SK-N-SH treated with all-trans-retinoic acid at 6 μM for 48 hours (cell line): ENCODE measurements around the gene SERPINB8.
A peak's percentile ranks its signal among the peaks of the same experiment; 100 is the strongest.

ENCODE experiments used
- ATAC-seq: fragments of 200-7000 bp; cut with Tn5 transposase; 3 replicates; pipeline ENCODE4 v1.9.1; 2020; ENCODE audit warnings: mild to moderate bottlenecking, moderate library complexity
- ARNTL ChIP-seq: fragments of 450-650 bp; formaldehyde crosslinking; IDR thresholded peaks from 2 replicates; pipeline ENCODE4 v1.5.0; 2020; ENCODE audit warnings: low read depth, mild to moderate bottlenecking, moderate library complexity, borderline replicate concordance
- CSDC2 ChIP-seq: fragments of 250-450 bp; sonication (Bioruptor Pico); IDR thresholded peaks from 2 replicates; pipeline ENCODE4 v1.5.0; 2020; ENCODE audit warnings: mild to moderate bottlenecking, moderate library complexity
- ESRRG ChIP-seq: fragments of 250-450 bp; sonication (Bioruptor Pico); IDR thresholded peaks from 2 replicates; pipeline ENCODE4 v1.6.1; 2021; ENCODE audit warnings: mild to moderate bottlenecking
- GLIS3 ChIP-seq: fragments of 250-450 bp; sonication (Bioruptor Pico); IDR thresholded peaks from 2 replicates; pipeline ENCODE4 v1.5.0; 2020; ENCODE audit warnings: mild to moderate bottlenecking, moderate library complexity
- ISL1 ChIP-seq: fragments of 250-450 bp; sonication (Bioruptor Pico); IDR thresholded peaks from 2 replicates; pipeline ENCODE4 v2.1.2; 2022; ENCODE audit warnings: mild to moderate bottlenecking, moderate library complexity
- OSR1 ChIP-seq: fragments of 250-450 bp; sonication (Bioruptor Pico); IDR thresholded peaks from 2 replicates; pipeline ENCODE4 v1.8.0; 2022; ENCODE audit warnings: moderate library complexity, mild to moderate bottlenecking, inconsistent platforms
- PATZ1 ChIP-seq: fragments of 250-450 bp; sonication (Bioruptor Pico); IDR thresholded peaks from 2 replicates; pipeline ENCODE4 v1.8.0; 2020; ENCODE audit warnings: mild to moderate bottlenecking, moderate library complexity, borderline replicate concordance
- PPARA ChIP-seq: fragments of 250-450 bp; sonication (Bioruptor Pico); IDR thresholded peaks from 2 replicates; pipeline ENCODE4 v1.5.0; 2020; ENCODE audit warnings: mild to moderate bottlenecking, borderline replicate concordance
- RARB ChIP-seq: fragments of 250-450 bp; sonication (Bioruptor Pico); IDR thresholded peaks from 2 replicates; pipeline ENCODE4 v1.8.0; 2021; ENCODE audit warnings: mild to moderate bottlenecking, moderate library complexity
- SNAI2 ChIP-seq: fragments of 250-450 bp; sonication (Bioruptor Pico); IDR thresholded peaks from 2 replicates; pipeline ENCODE4 v1.5.0; 2020; ENCODE audit warnings: mild to moderate bottlenecking, moderate library complexity
- TCF4 ChIP-seq: fragments of 250-450 bp; sonication (Bioruptor Pico); IDR thresholded peaks from 2 replicates; pipeline ENCODE4 v1.8.0; 2021; ENCODE audit warnings: mild to moderate bottlenecking, moderate library complexity, borderline replicate concordance
- TOX ChIP-seq: fragments of 250-450 bp; sonication (Bioruptor Pico); IDR thresholded peaks from 2 replicates; pipeline ENCODE4 v1.8.0; 2021; ENCODE audit warnings: mild to moderate bottlenecking, moderate library complexity, borderline replicate concordance
- ZC3H10 ChIP-seq: fragments of 250-450 bp; sonication (Bioruptor Pico); IDR thresholded peaks from 2 replicates; pipeline ENCODE4 v1.5.1; 2021; ENCODE audit warnings: mild to moderate bottlenecking, moderate library complexity
- ZFP30 ChIP-seq: fragments of 450-650 bp; formaldehyde crosslinking; IDR thresholded peaks from 2 replicates; pipeline ENCODE4 v1.5.0; 2022; ENCODE audit warnings: mild to moderate bottlenecking, moderate library complexity
- ZNF565 ChIP-seq: fragments of 450-650 bp; formaldehyde crosslinking; conservative IDR thresholded peaks from 2 replicates; pipeline ENCODE4 v1.5.0; 2020; ENCODE audit warnings: low read depth, mild to moderate bottlenecking, moderate library complexity
- ZNF70 ChIP-seq: fragments of 450-650 bp; formaldehyde crosslinking; IDR thresholded peaks from 2 replicates; pipeline ENCODE4 v1.5.0; 2020; ENCODE audit warnings: mild to moderate bottlenecking, moderate library complexity
- ZNF8 ChIP-seq: fragments of 450-650 bp; formaldehyde crosslinking; IDR thresholded peaks from 2 replicates; pipeline ENCODE4 v1.5.0; 2020; ENCODE audit warnings: mild to moderate bottlenecking, moderate library complexity
- TF ChIP-seq, protein P1 (sequence below): fragments of 250-450 bp; sonication (Bioruptor Pico); IDR thresholded peaks from 2 replicates; pipeline ENCODE4 v1.8.0; 2021; ENCODE audit warnings: low read depth, mild to moderate bottlenecking, moderate library complexity, borderline replicate concordance
- TF ChIP-seq, protein P2 (sequence below): fragments of 250-450 bp; sonication (Bioruptor Pico); IDR thresholded peaks from 2 replicates; pipeline ENCODE4 v1.5.0; 2020; ENCODE audit warnings: mild to moderate bottlenecking, moderate library complexity
- TF ChIP-seq, protein P3 (sequence below): fragments of 250-450 bp; sonication (Bioruptor Pico); IDR thresholded peaks from 2 replicates; pipeline ENCODE4 v1.5.1; 2021; ENCODE audit warnings: mild to moderate bottlenecking, moderate library complexity
- TF ChIP-seq, protein P4 (sequence below): fragments of 250-450 bp; sonication (Bioruptor Pico); IDR thresholded peaks from 2 replicates; pipeline ENCODE4 v1.5.1; 2020; ENCODE audit warnings: low read depth, mild to moderate bottlenecking, moderate library complexity

SERPINB8 gene

GRCh38 chr18:64002581-64002980, 32.7 kb downstream of the SERPINB8 start:
- ATAC-seq, result no peak

GRCh38 chr18:64009305-64009704, 39.4 kb downstream of the SERPINB8 start:
- TF ChIP-seq CSDC2 (CRISPR knock-in tag) (no peak), ZNF70 (CRISPR knock-in tag) (no peak), ZNF8 (CRISPR knock-in tag) (no peak), ESRRG (CRISPR knock-in tag) (no peak), TCF4 (CRISPR knock-in tag) (no peak)
- no peak for ATAC-seq

More at GRCh38 chr18:64002581-64002980, 32.7 kb downstream of the SERPINB8 start:
- TF ChIP-seq, protein P1, sequence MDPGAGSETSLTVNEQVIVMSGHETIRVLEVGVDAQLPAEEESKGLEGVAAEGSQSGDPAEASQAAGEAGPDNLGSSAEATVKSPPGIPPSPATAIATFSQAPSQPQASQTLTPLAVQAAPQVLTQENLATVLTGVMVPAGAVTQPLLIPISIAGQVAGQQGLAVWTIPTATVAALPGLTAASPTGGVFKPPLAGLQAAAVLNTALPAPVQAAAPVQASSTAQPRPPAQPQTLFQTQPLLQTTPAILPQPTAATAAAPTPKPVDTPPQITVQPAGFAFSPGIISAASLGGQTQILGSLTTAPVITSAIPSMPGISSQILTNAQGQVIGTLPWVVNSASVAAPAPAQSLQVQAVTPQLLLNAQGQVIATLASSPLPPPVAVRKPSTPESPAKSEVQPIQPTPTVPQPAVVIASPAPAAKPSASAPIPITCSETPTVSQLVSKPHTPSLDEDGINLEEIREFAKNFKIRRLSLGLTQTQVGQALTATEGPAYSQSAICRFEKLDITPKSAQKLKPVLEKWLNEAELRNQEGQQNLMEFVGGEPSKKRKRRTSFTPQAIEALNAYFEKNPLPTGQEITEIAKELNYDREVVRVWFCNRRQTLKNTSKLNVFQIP (CRISPR knock-in tag), result no peak
- TF ChIP-seq ZNF8 (CRISPR knock-in tag), result no peak
- no peak for TF ChIP-seq GLIS3 (CRISPR knock-in tag)
- TF ChIP-seq, protein P2, sequence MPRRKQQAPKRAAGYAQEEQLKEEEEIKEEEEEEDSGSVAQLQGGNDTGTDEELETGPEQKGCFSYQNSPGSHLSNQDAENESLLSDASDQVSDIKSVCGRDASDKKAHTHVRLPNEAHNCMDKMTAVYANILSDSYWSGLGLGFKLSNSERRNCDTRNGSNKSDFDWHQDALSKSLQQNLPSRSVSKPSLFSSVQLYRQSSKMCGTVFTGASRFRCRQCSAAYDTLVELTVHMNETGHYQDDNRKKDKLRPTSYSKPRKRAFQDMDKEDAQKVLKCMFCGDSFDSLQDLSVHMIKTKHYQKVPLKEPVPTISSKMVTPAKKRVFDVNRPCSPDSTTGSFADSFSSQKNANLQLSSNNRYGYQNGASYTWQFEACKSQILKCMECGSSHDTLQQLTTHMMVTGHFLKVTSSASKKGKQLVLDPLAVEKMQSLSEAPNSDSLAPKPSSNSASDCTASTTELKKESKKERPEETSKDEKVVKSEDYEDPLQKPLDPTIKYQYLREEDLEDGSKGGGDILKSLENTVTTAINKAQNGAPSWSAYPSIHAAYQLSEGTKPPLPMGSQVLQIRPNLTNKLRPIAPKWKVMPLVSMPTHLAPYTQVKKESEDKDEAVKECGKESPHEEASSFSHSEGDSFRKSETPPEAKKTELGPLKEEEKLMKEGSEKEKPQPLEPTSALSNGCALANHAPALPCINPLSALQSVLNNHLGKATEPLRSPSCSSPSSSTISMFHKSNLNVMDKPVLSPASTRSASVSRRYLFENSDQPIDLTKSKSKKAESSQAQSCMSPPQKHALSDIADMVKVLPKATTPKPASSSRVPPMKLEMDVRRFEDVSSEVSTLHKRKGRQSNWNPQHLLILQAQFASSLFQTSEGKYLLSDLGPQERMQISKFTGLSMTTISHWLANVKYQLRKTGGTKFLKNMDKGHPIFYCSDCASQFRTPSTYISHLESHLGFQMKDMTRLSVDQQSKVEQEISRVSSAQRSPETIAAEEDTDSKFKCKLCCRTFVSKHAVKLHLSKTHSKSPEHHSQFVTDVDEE, result no peak
- TF ChIP-seq RARB (CRISPR knock-in tag), result no peak
- TF ChIP-seq OSR1 (CRISPR knock-in tag), result no peak
- TF ChIP-seq, protein P3, sequence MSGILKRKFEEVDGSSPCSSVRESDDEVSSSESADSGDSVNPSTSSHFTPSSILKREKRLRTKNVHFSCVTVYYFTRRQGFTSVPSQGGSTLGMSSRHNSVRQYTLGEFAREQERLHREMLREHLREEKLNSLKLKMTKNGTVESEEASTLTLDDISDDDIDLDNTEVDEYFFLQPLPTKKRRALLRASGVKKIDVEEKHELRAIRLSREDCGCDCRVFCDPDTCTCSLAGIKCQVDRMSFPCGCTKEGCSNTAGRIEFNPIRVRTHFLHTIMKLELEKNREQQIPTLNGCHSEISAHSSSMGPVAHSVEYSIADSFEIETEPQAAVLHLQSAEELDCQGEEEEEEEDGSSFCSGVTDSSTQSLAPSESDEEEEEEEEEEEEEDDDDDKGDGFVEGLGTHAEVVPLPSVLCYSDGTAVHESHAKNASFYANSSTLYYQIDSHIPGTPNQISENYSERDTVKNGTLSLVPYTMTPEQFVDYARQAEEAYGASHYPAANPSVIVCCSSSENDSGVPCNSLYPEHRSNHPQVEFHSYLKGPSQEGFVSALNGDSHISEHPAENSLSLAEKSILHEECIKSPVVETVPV, result no peak
- no peak for TF ChIP-seq ESRRG (CRISPR knock-in tag)
- TF ChIP-seq SNAI2 (CRISPR knock-in tag), result no peak
- TF ChIP-seq ZNF565 (CRISPR knock-in tag), result no peak
- TF ChIP-seq TCF4 (CRISPR knock-in tag), result no peak
- no peak for TF ChIP-seq PPARA (CRISPR knock-in tag)
- TF ChIP-seq PATZ1 (CRISPR knock-in tag), result no peak
- no peak for TF ChIP-seq ISL1 (CRISPR knock-in tag)
- TF ChIP-seq CSDC2 (CRISPR knock-in tag), result no peak
- TF ChIP-seq, all 23 proteins: peak for 0

- ATAC-seq, result no peak
- TF ChIP-seq RARB (CRISPR knock-in tag), result no peak
Observed at GRCh38 chr18:64011513-64011912, 41.6 kb downstream of the SERPINB8 start.

DNA sequence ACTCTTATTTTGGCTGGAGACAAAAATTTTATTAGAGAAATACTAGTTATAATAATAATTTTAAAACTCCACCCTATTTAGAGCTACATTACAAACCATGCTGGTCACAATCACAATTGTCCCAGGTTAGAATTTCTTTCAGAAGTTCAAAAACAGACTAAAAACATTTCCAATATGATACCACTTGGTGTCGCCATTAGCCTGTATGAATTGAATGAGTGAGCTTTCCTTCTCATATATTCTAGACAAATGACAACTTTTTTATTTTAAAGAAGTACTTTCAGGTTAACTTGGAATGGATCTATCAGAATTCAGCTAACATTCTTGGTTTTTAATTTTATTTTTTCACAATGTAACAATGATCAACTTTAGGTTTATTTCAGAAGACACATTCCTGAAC, 48.0 kb downstream of the SERPINB8 start:
- no peak for TF ChIP-seq ARNTL (CRISPR knock-in tag)
- no peak for TF ChIP-seq ZNF70 (CRISPR knock-in tag)
- TF ChIP-seq SNAI2 (CRISPR knock-in tag), result no peak
- TF ChIP-seq, protein P4, sequence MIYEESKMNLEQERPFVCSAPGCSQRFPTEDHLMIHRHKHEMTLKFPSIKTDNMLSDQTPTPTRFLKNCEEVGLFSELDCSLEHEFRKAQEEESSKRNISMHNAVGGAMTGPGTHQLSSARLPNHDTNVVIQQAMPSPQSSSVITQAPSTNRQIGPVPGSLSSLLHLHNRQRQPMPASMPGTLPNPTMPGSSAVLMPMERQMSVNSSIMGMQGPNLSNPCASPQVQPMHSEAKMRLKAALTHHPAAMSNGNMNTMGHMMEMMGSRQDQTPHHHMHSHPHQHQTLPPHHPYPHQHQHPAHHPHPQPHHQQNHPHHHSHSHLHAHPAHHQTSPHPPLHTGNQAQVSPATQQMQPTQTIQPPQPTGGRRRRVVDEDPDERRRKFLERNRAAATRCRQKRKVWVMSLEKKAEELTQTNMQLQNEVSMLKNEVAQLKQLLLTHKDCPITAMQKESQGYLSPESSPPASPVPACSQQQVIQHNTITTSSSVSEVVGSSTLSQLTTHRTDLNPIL (CRISPR knock-in tag), result no peak
- TF ChIP-seq, protein P1 (CRISPR knock-in tag), result no peak
- no peak for TF ChIP-seq PATZ1 (CRISPR knock-in tag)
- no peak for TF ChIP-seq OSR1 (CRISPR knock-in tag)
- no peak for TF ChIP-seq ZC3H10 (CRISPR knock-in tag)
- TF ChIP-seq CSDC2 (CRISPR knock-in tag), result no peak
- TF ChIP-seq ZFP30 (CRISPR knock-in tag), result no peak
- no peak for TF ChIP-seq ZNF565 (CRISPR knock-in tag)
- no peak for TF ChIP-seq ESRRG (CRISPR knock-in tag)
- TF ChIP-seq GLIS3 (CRISPR knock-in tag), result no peak
- TF ChIP-seq ISL1 (CRISPR knock-in tag), result no peak
- no peak for TF ChIP-seq TOX (CRISPR knock-in tag)
- TF ChIP-seq, all 23 proteins: peak for 0
- ATAC-seq, result peak; percentile 49; the same call in 2 of the 3 replicates
